GM21529 (cell line): Measurements from ENCODE around the gene MINDY4.

Experiments used
- ATAC-seq: cut with Tn5 transposase; IDR thresholded peaks from one replicate; pipeline ENCODE4 v1.9.1; 2021; ENCODE audit not compliant: unreplicated experiment

Gene MINDY4

DNA sequence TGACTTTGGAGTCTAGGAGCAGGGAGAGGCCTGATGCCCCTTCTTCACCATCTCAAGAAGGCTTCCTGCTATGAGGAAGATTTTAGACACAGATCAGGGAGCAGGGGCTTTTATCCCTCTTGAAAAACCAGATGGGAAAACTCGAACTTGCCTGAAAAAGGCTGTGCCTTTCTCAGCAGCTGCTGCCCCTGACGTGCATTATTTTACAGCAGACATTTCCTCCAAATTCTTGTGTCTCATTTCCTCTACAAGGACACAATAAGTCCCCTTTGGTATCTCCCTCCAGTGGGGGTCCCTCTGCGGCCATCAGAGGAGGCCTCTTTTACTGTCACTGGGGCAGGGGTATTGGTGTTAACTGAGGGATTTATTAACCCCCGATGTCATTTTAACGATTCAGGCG, 102.4 kb downstream of the MINDY4 start:
- ATAC-seq = no peak

DNA sequence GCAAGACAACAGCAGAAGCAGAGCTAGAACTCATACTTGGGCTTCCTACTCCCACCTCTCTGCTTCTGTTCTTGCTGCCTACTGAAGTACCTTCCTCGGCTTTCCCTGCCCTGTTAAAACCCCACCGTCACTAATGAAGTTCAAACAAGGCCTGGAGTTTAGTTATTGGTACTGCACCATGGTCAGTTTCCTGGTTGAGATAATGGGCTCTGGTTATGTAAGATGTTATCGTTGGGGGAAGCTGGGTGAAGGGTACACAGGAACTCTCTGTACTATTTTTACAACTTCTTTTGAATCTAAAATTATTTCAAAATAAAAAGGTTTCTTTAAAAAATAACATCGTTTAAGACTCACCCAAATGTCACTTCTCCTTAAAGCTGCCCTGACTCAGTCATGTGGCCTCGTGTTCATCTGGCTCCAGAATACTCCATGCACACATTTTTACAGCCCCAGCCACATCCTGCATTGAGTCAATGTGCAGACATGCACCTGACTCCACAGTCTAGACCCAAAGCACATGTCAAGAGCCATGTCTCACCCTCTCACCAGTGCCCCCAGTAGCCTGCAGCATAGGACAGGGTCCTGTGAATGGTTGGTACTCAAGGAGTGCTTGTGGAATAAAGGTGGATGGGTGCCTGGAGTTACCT, 103.6 kb downstream of the MINDY4 start:
- no peak for ATAC-seq

DNA sequence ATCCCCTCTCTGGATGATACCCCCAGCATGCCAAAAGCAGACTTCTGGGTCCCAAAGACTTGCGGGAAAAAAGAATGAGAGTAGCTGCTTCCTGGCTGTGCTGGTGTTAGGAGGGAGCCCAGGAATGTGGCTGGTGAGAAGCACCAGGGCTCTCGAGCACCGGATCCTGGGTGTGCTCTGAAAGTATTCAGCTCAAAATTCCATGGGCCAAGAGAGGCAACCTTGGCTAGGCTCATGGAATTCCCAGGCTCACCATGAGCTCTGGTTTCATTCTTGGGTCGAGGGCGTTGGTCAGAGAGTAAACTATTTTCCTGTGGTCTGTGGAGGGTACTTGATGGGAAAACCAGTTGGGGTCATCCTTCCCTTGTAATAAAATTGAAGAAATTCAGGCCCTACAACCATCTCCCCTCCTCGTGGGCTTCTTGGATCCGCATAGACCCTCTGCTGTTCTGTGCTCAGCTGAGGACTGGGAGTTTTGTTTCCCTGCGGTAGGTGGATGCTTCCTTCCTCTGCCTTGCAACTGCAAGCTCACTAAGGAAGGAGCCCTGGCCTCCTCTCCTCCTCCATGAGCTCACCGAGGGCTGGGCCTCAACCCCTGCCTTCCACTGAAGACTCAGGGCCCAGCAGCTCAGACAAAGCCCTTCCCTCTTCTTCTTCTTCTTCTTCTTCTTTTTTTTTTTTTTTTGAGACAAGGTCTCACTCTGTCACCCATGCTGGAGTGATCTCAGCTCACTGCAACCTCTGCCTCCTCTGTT, 106.0 kb downstream of the MINDY4 start:
- ATAC-seq = no peak

DNA sequence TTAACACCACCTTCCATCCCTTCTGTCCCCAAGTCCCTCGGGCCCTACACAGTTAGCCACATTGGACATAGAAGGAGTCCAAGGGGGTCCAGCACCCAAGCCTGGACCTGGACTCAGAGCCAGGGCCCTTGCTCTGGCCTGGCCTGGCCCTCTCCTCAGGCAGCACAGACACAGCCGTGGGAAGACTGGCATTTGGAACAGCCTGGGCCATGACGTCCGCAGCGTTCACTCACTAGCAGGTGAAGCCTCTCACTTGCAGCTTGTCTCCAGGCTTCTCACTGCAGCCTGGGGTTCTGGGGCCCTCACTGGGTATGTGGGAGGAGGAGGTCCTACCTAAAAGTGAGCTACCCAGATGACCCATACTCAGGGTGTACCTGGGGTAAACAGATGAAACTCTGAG, 106.8 kb downstream of the MINDY4 start:
- ATAC-seq = no peak

DNA sequence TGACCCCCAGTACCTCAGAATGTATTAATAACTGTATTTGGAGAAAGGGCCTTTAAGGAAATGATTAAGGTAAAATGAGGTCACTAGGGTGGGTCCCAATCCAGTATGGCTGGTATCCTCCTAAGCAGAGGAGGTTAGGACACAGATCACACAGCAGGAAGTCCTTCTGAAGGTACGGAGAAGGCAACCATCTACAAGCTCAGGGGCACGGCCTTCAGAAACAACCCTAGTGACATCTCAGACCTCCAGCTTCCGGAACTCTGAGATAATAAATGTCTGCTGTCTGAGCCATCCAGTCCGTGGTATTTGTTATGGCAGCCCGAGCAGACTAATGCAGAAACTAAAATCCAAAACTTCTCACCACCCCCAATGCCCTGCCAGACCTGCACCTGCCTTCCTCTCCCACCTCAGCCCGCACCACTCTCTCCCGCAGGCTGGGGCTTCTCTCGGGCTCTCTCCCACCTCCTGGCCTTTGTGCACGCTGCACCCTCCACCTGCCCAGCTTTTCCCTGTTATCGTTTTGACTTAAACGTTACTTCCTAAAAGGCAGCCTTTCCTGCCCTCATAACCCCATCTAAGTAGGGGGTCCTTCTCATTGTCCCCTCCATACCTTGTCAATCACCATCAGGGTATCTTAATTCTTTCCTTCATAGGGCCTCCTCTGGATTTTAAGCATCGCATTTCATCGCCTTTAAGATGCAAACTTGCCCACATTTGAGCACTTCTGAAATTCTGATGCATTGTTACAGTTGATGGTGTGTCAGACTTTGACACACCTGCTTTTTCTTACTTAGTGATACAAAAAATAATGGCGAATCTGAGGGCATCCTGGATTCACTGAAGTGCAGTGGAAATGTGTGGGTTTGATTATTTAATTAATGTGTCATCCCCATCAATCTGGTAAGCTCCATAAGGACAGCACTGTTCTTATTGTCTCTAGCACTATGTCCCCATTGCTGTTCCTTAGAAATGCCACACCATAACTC, 108.2 kb downstream of the MINDY4 start:
- no peak for ATAC-seq

DNA sequence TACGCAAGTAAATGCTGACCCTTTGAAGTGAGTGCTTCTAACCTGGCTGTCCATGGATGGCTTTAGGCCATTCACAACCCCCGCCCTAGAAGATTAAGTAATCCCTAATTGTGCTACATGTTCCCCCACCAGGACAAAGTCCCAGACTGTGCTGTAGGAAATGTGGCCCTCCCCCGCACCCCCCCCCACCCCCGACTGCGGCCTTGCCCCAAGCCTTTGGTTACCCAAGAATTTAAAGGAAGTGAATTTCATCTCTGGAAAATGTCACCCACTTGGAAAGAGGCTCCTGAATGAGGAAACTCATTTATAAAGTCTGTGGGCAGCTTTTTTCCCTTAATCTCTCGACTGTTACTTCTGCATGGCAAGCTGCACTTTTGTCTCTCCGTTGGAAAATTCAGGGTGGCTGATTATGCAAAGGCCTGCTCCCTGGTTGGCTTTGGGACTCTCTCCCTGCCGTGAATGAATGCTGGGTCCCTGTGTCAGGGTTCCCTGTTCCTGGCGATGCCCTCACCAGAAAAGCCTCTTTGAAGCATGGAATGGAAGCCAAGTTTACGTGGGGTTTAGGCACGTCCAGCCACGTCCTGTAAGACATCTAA, 109.0 kb downstream of the MINDY4 start:
- ATAC-seq = no peak

DNA sequence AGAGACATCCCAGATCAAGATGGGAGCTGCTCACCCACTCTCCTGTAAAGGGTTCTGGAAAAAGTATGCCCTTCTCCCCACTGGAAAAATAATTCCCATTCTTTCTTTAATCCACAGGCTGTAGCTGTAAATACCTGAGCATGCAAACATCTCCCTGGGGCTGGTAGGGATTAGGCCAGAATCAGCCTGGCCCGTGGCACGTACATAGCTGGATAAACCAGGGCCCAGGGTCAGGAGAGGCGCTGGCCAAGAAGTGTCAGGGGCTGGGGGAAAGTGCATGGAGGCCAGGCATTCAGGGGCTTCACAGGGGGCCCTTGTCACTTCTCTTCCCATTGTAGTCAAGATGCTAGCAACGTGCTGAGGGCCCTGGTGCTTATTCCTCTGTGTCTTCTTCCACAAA, 109.7 kb downstream of the MINDY4 start:
- ATAC-seq = no peak

DNA sequence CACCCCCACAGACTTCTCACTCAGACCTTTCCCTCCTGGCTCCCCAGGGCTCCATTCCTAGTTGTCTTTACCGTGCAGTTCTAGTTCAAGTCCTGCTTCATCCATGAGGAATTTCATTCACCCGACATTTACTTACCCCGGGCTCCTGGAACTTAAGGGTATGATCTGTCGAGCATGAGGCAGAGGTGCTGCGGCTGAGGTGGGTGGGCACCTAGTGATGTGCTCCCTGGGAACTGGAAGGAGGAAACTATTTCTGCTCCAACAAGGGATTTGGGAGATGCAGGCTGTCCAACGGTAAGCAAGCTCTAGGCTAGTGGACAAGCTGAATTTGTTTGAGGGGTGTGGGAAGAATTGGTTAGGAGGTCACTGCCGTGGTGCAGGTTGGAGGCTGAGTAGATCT, 110.2 kb downstream of the MINDY4 start:
- no peak for ATAC-seq

DNA sequence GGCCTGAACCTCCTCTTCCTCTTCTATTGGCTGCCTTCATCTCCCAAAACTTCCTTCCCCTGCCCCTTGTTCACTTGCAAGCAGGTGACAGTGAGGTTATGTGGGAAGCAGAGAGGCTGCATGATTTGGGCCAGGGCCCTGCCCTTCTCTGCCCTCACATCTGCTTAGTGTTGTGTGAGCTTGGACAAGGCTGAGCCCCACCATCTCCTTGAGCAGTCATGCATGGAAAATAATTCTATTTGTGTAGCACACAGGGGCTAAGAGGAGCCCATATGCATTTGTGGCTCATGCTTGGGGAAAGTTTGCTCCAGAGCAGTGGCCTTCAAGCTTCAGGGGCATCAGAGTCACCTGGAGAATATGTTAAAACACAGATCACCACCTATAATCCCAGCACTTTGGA, 113.7 kb downstream of the MINDY4 start:
- no peak for ATAC-seq

DNA sequence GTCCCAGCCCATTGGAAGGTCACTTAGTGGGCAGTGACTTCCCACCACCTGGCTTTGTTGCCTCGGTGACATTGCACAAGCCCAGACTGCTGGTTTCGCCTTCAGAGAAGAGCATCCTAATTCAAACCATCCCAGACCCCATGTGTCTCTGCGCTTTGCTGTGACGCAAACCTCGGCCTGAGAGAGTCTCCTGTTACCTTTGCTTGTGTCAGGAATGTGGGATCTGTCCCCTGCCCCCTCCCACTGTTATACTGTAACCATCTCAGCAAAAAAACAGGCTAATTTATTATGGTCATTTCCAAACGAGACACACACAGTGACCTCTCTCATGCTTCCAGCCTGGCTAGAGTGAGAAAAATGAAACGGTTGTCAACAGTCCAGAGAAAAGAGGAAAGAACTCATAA, 115.4 kb downstream of the MINDY4 start:
- ATAC-seq = no peak

DNA sequence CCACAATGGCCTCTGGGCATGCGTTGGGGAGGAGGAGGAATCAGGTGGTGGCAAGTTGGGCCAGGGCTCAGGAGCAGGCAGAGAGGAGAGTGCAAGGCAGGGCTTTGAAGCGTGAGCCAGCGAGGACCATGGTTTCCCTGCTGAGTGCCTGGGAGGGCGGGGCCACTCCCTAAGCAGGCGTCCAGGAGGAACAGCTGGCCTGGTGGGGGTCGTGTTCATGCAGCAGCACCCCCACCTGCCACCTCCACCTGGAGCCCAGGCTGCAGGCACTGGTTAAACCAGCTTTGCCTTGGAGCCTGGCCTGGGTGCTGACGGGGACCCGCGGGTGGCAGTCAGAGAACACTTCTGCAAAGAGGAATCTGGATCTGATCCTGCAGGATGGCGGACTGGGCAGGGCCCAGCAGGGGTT, 116.3 kb downstream of the MINDY4 start:
- no peak for ATAC-seq

DNA sequence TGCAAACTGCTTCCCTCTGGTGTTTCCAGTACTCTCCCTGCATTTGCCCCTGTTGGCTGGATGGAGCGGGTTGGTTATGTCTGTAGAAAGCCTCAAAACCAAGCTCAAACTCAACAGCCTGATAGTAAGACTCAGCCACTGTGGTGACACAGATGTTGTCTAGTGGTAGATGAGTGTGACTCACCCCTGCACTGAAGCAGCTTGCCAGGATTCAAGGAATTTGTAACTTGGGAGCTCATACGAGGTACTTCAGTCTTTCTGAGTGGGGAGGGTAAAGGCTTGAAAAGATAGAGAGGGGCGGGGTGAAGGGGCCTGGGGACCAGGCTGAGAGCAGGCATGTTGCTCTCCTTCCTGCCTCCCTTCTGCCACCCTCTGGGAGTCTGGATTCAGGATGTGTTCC, 117.5 kb downstream of the MINDY4 start:
- no peak for ATAC-seq

DNA sequence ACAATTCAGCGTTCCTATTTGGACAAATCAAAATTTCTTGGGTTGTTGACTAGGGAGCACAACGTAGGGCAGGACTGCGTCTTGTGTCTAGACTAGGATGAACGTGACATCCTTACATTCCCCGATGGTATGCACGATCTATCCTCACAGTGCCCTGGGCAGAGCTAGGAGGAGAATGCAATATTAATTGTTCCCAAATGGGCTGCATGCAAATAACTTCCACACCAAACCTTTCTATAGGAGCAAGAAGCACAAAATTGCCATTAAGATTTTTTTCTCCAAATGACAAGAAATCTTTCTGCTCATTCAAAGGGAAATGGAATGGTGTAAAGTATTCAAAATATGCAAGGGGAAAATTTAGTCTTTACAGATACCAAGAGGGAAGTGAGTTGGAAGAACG, 119.0 kb downstream of the MINDY4 start:
- ATAC-seq = no peak

DNA sequence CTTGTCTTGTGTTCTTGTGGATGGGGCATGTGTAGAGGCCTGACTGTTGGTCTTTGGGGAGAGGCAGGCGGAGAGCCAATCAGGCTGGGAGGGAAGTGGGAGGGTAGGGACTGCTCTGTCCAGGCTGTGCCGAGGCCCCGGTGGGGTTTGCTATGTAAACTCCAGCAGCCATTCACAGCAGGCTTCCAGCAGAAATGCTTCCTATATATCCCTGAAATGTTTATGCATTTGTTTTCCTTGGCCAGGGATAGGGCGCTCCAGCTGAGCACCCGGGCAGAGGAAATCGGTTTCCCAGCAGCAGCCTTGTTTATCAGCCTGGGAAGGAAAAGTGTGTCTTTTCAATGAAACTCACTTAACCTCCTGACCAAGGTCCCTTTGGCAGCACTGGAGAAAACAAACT, 122.1 kb downstream of the MINDY4 start:
- ATAC-seq = no peak

DNA sequence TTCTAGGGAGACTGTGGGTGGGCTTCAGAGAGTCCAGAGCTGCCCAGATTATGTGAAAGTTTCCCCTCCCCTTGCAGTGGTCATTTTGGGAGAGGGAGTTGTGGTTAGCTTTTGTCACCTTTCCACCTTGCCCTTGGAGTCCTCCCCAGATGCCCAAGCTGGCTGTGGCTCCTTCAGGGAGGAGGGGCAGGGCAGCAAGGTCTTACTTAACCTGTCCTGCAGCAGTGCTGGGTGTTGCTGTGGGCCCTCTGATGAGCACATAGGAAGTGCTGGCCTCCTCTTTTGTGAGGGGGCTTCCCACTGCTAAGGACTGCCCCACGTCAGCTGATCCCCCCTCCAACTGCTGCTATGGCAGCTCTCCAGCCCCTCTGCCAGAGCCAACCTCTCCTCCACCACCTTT, 122.8 kb downstream of the MINDY4 start:
- ATAC-seq = no peak

DNA sequence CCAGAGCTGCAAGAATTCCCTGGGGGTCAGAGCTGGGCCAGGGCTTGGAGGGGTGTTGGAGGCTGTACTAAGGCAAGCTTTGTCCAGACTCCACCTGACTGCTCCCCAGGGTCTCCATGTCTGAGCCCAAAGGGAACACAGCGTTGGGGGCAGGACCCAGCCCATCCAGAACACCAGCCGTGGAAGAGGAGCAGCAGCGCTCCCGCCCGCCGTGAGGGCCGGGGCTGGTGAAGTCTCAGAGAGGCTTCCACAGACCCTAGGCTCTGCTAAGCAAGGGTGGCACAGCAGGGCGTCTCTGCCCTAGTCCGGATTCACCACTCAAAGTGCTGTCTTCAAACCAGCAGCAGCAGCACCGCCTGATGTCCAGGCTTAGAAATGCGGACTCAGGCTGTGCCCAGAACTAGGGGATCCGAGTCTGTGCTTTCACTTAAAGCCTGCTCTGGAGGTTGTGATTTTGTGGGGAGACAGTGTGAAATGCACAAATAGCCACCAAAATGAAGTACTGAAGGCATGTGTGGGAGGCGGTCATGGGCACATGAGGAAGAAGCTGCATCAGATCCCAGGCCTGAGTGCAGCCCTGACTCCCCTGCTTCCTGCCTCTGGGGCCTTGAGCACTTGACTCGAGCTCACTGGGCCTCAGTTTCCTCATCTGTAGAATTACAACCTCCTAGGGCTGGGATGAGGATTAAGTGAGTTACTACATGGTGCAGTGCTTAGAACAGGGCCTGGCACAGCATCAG, 123.8 kb downstream of the MINDY4 start:
- no peak for ATAC-seq

DNA sequence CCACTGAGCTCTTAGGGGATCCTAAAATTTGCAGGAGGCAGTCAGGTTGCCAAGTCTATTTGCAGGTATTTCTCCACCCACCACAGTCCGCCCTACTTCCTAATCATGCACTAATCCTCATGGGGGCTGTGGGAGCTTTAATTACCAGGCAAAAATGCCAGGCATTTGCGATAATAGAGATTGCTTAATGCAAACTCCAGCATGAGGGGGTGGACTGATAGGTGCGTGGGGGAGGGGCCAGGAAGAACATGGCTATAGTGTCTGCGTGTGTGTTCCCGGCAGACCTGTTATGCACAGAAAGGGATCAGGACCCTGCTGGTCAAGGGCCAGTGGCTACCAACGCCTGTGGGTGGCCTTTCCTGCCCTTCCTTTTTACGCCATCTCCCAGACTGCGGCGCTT, 124.8 kb downstream of the MINDY4 start:
- ATAC-seq = no peak

DNA sequence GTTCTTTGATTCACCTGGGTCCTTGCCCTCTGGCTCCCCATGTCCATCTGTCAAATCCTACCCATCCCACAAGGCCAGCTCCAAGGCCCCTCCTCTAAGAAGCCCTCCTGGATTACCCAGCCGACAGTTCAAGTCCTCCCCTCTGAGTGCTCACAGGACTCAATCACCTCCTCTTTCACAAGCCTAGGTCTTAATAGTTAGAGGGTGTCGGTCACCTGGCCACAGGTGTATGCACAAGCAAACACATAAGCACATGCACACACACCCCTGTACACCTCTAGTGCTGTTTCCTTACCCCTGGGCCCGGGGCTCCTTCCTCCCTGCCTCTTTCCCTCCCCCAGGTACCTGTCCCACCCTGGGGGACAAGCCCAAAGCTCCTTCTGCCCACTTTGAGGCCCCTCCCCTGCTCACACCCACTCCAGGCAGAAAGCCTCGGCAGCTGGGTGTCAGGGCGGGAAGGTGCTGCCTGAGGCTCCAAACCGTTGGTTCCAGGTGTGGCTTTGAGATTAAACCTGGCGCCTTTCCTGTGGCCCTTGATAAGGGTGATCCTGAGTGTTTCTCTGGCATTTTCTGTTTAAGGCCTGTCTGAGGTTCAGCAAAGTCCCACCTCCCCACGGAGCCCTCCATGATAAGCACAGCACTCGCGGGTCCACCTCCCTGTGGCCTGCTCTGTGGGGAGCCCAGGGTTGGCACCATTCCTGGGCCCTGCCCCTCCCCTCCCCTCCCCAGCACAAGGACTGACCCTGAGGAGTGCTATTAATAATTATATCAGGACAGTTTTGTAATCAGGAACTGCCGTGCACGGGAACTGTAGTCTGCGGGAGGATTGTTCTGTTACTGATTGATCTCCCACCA, 125.8 kb downstream of the MINDY4 start:
- no peak for ATAC-seq

DNA sequence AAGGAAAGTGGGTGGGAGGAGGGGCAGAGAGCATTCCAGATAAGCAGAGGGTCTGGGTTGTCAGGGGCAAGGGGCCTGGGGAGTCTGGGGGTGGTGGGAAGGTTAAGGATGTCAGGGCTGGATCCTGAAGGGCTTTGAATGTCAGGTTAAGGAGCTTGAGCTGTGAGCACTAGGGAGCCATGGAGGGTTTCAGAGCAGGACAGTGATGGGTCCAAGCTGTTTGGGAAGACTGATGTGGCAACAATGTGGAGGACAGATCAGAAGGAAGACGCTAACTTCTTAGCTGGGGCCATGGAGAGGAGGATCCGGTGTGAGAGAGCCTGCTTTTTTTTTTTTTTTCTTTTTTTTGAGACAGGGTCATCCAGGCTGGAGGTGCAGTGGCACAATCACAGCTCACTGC, 126.6 kb downstream of the MINDY4 start:
- no peak for ATAC-seq

DNA sequence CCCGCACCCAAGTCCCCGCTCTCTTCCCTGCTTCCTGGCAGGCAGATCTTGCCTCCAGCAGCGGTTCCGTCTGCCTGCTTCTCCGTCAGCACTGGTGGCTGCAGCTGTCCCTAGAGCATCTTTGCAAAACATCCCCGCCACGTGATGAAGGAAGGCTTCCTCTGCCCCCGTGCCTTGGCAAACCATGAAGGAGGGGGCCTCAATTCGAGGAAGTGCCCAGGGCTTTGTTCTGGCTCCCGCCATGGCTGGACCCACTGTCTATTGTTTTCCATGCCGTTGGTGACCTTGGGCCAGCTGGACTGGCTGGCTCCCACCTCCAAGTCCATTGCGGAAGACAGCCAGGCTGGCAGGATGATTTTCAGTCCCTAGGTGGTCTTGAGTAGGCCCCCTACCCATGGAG, 127.2 kb downstream of the MINDY4 start:
- no peak for ATAC-seq
